NCI-H460 (cell line): Measurements from ENCODE around the gene COPG1. TPM values are rescaled to one million over a fixed set of nuclear protein-coding genes. Genes with fewer than 3 reads are reported as not detected.
"Not testable (repeated sequence)": the region's sequence is repeated elsewhere in the genome, so short reads cannot be mapped to it uniquely, and the experiment has no call there.

Source experiments
- DNase-seq: peaks from one replicate; pipeline ENCODE4 v3.0.0-alpha.2; 2016; ENCODE audit warnings: low read depth; ENCODE audit errors: extremely low read depth
- polyA plus RNA-seq: library from polyadenylated mRNA; depleted of rRNA; stranded (reverse); fragments of >200 nt; gene quantifications from 2 replicates; pipeline ENCODE4 v1.2.3, GENCODE V29; 2014; cell fraction: nucleus; rRNA removed
- total RNA-seq: library from RNA; depleted of rRNA; stranded (reverse); fragments of >200 nt; shearing (Covaris generic); gene quantifications from 2 replicates; pipeline ENCODE4 v1.2.3, GENCODE V29; 2014; rRNA removed

The COPG1 gene, protein sequence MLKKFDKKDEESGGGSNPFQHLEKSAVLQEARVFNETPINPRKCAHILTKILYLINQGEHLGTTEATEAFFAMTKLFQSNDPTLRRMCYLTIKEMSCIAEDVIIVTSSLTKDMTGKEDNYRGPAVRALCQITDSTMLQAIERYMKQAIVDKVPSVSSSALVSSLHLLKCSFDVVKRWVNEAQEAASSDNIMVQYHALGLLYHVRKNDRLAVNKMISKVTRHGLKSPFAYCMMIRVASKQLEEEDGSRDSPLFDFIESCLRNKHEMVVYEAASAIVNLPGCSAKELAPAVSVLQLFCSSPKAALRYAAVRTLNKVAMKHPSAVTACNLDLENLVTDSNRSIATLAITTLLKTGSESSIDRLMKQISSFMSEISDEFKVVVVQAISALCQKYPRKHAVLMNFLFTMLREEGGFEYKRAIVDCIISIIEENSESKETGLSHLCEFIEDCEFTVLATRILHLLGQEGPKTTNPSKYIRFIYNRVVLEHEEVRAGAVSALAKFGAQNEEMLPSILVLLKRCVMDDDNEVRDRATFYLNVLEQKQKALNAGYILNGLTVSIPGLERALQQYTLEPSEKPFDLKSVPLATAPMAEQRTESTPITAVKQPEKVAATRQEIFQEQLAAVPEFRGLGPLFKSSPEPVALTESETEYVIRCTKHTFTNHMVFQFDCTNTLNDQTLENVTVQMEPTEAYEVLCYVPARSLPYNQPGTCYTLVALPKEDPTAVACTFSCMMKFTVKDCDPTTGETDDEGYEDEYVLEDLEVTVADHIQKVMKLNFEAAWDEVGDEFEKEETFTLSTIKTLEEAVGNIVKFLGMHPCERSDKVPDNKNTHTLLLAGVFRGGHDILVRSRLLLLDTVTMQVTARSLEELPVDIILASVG
- 127 and 134 TPM in 2 replicates for total RNA-seq
- polyA plus RNA-seq = 68.4 and 93.9 TPM in 2 replicates

- DNase-seq = peak; percentile 75
Observed at GRCh38 chr3:129249284-129250065, at the start of gene COPG1. Gene COPG1, plus strand, starts transcription at chr3:129249606. Its CDS starts 104 bp downstream, at chr3:129249710.

- DNase-seq = no peak
Observed at GRCh38 chr3:129204473-129204872, 44.9 kb upstream of the COPG1 start.

- no peak for DNase-seq
Observed at GRCh38 chr3:129205109-129205832, 44.1 kb upstream of the COPG1 start.

- DNase-seq = no peak
Observed at GRCh38 chr3:129207479-129207878, 41.9 kb upstream of the COPG1 start.

DNA sequence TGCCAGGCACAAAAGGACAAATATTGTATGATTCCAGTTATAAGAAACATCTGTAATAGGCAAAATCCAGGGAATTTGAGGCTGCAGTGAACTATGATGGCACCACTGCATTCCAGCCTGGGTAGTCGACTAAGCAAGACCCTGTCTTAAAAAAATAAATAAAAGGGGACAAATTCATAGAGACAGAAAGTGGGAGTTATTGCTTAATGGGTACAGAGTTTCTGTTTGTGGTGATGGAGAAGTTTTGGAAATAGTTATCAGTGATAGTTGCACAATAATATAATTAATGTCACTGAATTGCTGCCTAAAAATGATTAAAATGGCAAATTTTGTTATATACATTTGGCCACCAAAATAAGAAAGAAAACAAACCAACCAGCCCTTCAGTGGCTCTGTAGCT lies 38.1 kb upstream of the COPG1 start:
- DNase-seq = no peak

GRCh38 chr3:129211772-129212171 lies 37.6 kb upstream of the COPG1 start:
- DNase-seq = peak; percentile 79

GRCh38 chr3:129213238-129213637 lies 36.2 kb upstream of the COPG1 start:
- no peak for DNase-seq

DNA sequence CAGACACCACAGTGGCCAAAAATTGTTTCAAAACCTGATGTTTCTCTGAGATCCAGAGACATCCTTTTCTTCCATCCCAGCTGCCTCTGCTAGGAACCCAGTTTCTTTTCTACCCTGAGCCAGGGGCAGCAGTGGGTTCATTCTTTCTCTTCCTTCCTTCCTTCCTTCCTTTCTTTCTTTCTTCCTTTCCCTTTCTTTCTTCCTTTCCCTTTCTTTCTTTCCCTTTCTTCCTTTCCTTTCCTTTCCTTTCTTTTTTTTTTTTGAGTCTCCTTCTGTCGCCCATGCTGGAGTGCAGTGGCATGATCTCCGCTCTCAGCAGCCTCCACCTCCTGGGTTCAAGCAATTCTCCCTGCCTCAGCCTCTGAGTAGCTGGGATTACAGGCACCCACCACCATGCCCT lies 30.7 kb upstream of the COPG1 start:
- no peak for DNase-seq

- not testable (repeated sequence) for DNase-seq
Observed at GRCh38 chr3:129224387-129224786, 25.0 kb upstream of the COPG1 start.

DNA sequence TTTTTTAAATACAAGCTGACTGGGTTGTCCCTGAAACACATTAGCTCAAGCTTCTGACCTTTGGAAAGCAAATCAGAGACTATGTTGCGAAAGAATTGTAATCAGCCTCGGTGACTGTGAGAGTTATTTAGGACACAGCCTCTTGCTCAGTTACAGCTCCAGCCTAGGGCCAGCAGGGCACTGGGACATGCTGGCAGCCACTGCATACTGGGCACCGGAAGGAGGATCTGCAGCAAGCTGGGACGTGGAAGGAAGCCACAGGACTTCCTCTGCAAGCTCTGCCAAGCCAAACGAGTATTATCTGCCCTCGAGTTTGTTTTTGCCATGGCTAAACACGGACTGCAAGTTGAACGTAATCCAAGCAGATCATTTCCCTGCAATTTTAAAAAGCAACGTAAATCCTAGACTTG lies 24.4 kb upstream of the COPG1 start:
- DNase-seq = peak; percentile 83

DNA sequence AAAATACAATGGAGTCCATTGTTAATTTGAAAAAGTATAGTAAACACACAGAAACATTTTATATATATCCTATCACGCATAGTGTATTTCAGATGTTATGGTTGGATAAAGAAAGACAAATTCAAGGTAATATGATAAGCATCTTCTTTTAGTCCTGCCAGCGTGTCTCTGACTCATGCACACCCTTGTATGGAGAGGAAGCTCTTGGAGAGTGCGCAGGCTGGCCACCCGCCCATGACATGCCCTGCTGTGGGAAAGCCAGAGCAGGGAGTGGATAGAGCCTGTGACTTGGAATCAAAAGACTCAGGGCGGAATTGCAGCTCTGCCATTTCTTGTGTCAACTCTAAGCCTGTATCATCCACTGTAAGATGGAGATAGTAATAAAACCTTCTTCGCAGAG lies 23.0 kb upstream of the COPG1 start:
- DNase-seq = peak; percentile 77

DNA sequence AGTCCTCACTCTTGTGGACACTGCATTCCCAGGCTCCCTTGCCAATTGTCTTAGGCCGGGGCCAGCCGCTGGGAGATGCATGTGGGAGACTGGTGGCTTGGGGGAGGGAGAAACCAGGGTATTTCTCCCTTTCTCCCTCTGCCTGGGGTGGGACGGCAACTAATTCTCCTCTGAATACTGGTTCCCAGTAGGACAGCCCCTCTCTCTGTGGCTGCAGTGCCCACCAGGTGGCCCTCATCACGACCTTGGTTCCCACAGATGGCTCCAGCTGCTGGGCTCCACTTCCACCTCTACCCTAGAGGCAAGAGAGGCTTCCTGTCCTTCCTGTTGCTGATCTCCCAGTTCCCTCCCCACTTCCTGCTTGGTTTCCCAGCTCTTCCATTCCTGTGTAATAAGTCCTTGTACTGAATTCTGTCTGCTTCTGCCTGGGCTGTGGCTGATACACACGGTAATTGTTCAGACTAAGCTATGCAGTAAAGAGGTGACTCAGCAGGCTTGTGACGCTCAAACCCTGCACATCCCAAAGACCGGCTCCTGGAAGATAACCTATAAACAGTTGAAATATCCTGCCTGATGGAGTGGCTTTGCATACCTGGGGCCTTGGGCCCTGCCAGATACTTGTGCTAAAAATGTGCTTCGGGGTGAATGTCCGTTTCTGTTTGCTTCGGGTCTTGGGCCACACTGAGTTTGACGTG lies 20.4 kb upstream of the COPG1 start:
- no peak for DNase-seq

GRCh38 chr3:129230311-129231019 lies 18.9 kb upstream of the COPG1 start:
- peak; percentile 52 for DNase-seq

GRCh38 chr3:129231331-129232119 lies 17.9 kb upstream of the COPG1 start:
- no peak for DNase-seq

GRCh38 chr3:129233538-129233937 lies 15.9 kb upstream of the COPG1 start:
- no peak for DNase-seq

- no peak for DNase-seq
Observed at GRCh38 chr3:129234441-129234840, 15.0 kb upstream of the COPG1 start.

- DNase-seq = no peak
Observed at GRCh38 chr3:129235344-129235917, 14.0 kb upstream of the COPG1 start.
